CD14-positive monocyte (primary cell): ENCODE results near the gene ZBTB22. TPM values are rescaled to one million over a fixed set of nuclear protein-coding genes. Genes with fewer than 3 reads are reported as not detected.

Experiments used
- DNase-seq, 3 donors: peaks; one replicate each; pipeline ENCODE4 v3.0.0-alpha.2; 2011 to 2022
- H2AFZ ChIP-seq: 2 replicates; pipeline ENCODE4 v1.6.0; 2012; ENCODE audit warnings: mild to moderate bottlenecking, low read depth, low read length, inconsistent platforms; ENCODE audit not compliant: insufficient read depth, poor library complexity, severe bottlenecking
- H3K27ac ChIP-seq, 2 donors: 1 replicate in 1 of 2; 2 replicates in 1 of 2; pipeline ENCODE4 v1.5.1; 2012 to 2013; ENCODE audit warnings: low read length in 2 of 2, control low read depth in 1 of 2, inconsistent platforms in 1 of 2, low read depth in 1 of 2, mild to moderate bottlenecking in 1 of 2
- H3K27me3 ChIP-seq, 2 donors: one replicate each; pipeline versions ENCODE4 v1.6.0 to v1.6.1; 2011 to 2013; ENCODE audit warnings: low read length in 2 of 2; ENCODE audit not compliant: control insufficient read depth in 2 of 2, insufficient read depth in 2 of 2
- H3K36me3 ChIP-seq, 2 donors: replicated peaks in 1 of 2; 1 replicate in 1 of 2; 2 replicates in 1 of 2; pipeline versions ENCODE4 v1.5.1 to v1.6.1; 2012 to 2013; ENCODE audit warnings: low read length in 2 of 2, control low read depth in 1 of 2, inconsistent platforms in 1 of 2, mild to moderate bottlenecking in 1 of 2; ENCODE audit not compliant: insufficient read depth in 2 of 2, control insufficient read depth in 1 of 2
- H3K4me1 ChIP-seq, 2 donors: 1 replicate in 1 of 2; 2 replicates in 1 of 2; pipeline versions ENCODE4 v1.5.1 to v1.6.1; 2012 to 2013; ENCODE audit warnings: low read length in 2 of 2, control low read depth in 1 of 2, inconsistent platforms in 1 of 2, mild to moderate bottlenecking in 1 of 2, moderate library complexity in 1 of 2; ENCODE audit not compliant: insufficient read depth in 2 of 2, control insufficient read depth in 1 of 2
- H3K4me2 ChIP-seq: replicated peaks from 2 replicates; pipeline ENCODE3; 2012; ENCODE audit warnings: low read length, moderate library complexity, mild to moderate bottlenecking; ENCODE audit not compliant: poor library complexity, severe bottlenecking; ENCODE audit errors: extremely low read depth
- H3K4me3 ChIP-seq, 3 experiments: fragments of 200-600 bp in 1 of 3; sonication (generic) in 1 of 3; replicated peaks in 1 of 3; 1 replicate in 2 of 3; 2 replicates in 1 of 3; pipeline ENCODE4 v1.5.1; 2011 to 2013; ENCODE audit warnings: low read length in 3 of 3, mild to moderate bottlenecking in 3 of 3, control low read depth in 2 of 3, low read depth in 2 of 3, inconsistent platforms in 1 of 3, moderate library complexity in 1 of 3
- H3K79me2 ChIP-seq: 2 replicates; pipeline ENCODE4 v1.6.0; 2012; ENCODE audit warnings: mild to moderate bottlenecking, control low read depth, inconsistent platforms, low read length, moderate library complexity; ENCODE audit not compliant: insufficient read depth
- H3K9ac ChIP-seq: 2 replicates; pipeline ENCODE4 v1.6.0; 2017; ENCODE audit warnings: low read length, mild to moderate bottlenecking; ENCODE audit not compliant: insufficient read depth, poor library complexity, severe bottlenecking
- H3K9me3 ChIP-seq, 2 donors: replicated peaks in 1 of 2; 1 replicate in 1 of 2; 2 replicates in 1 of 2; pipeline versions ENCODE4 v1.5.1 to v1.6.1; 2012 to 2013; ENCODE audit warnings: low read length in 2 of 2, control low read depth in 1 of 2; ENCODE audit not compliant: control insufficient read depth in 1 of 2, insufficient read depth in 1 of 2
- H4K20me1 ChIP-seq: 2 replicates; pipeline ENCODE4 v1.6.0; 2012; ENCODE audit warnings: mild to moderate bottlenecking, low read length, control low read depth, moderate library complexity; ENCODE audit not compliant: insufficient read depth
- H3K27ac Mint-ChIP-seq, 7 donors: one replicate each; pipeline ENCODE4 v1.8.0; 2020; ENCODE audit warnings: mild to moderate bottlenecking in 7 of 7, mixed read lengths in 7 of 7, moderate library complexity in 6 of 7, inconsistent platforms in 2 of 7
- H3K27me3 Mint-ChIP-seq, 3 donors: one replicate each; pipeline ENCODE4 v1.8.0; 2021 to 2022; ENCODE audit warnings: low read depth in 3 of 3, mild to moderate bottlenecking in 3 of 3, mixed read lengths in 3 of 3, moderate library complexity in 3 of 3, inconsistent platforms in 1 of 3
- H3K36me3 Mint-ChIP-seq, 2 donors: one replicate each; pipeline ENCODE4 v1.8.0; 2020; ENCODE audit warnings: mixed read lengths in 2 of 2, inconsistent platforms in 1 of 2, mild to moderate bottlenecking in 1 of 2
- H3K4me1 Mint-ChIP-seq: one replicate; pipeline ENCODE4 v1.8.0; 2020; ENCODE audit warnings: mild to moderate bottlenecking, mixed read lengths
- H3K4me3 Mint-ChIP-seq, 2 donors: one replicate each; pipeline ENCODE4 v1.8.0; 2020; ENCODE audit warnings: mild to moderate bottlenecking in 2 of 2, mixed read lengths in 2 of 2, moderate library complexity in 1 of 2
- H3K9me3 Mint-ChIP-seq, 7 donors: one replicate each; pipeline ENCODE4 v1.8.0; 2020 to 2022; ENCODE audit warnings: mixed read lengths in 7 of 7, mild to moderate bottlenecking in 6 of 7, moderate library complexity in 6 of 7, inconsistent platforms in 2 of 7
- CTCF ChIP-seq: fragments of 200-600 bp; IDR thresholded peaks from one replicate; pipeline ENCODE4 v1.8.0; 2022; ENCODE audit warnings: antibody characterized with exemption, mild to moderate bottlenecking
- WGBS: methylation state at CpG from one replicate; pipeline ENCODE4 v1.1.5; 2013; ENCODE audit warnings: missing lambda C conversion rate; ENCODE audit not compliant: insufficient coverage; 5-methylcytosine and 5-hydroxymethylcytosine counted together
- intact Hi-C, 2 donors: fragments of 100-400 bp; cut with micrococcal nuclease; formaldehyde crosslinking; loops; one replicate each; pipeline versions ENCODE4 v1.15.0 to v1.15.1; 2023
- polyA plus RNA-seq, 3 donors: library from polyadenylated mRNA; depleted of rRNA in 1 of 3; unstranded in 2 of 3; stranded (reverse) in 1 of 3; fragments of 300-500 nt in 2 of 3; fragments of >200 nt in 1 of 3; fragmentation: Illumina TruSeq in 2 of 3; gene quantifications; 1 replicate in 2 of 3; 2 replicates in 1 of 3; pipeline ENCODE4 v1.2.3, GENCODE V29; 2012 to 2021

ZBTB22 gene
- polyA plus RNA-seq, 3 donors: 12.2 to 16.5 (median 16.1) TPM

- Histone ChIP-seq H3K27me3 (no peaks in the 10 kb centered on the region), H3K27ac (peak overlapping the region; percentile 98 to 100), H3K9ac (peak overlapping the region; percentile 98), H2AFZ (peak overlapping the region; percentile 55), H4K20me1 (peaks cover 59% of the 10 kb centered on the region), H3K4me1 (peaks cover 53 to 58% of the 10 kb centered on the region in 2 donors), H3K4me3 (peak overlapping the region; percentile 75 to 98 (median 96)), H3K9me3 (no peaks in the 10 kb centered on the region), H3K36me3 (peaks cover 13 to 35% of the 10 kb centered on the region in 2 donors), H3K4me2 (peak overlapping the region; percentile 90), H3K79me2 (peaks cover 85% of the 10 kb centered on the region)
- no peak for TF ChIP-seq CTCF
- intact Hi-C loops: loop anchor here in 1 of 2 donors (10.0 kb wide), 1 partner anchor 100 kb away; the partner anchor contains the start of genes CUTA and PHF1
- DNase-seq: peak; percentile 82 to 92 (median 87)
- Mint-ChIP-seq H3K27me3 (peaks cover 0 to 1% (median 0%) of the 10 kb centered on the region in 3 donors), H3K4me3 (peak overlapping the region; percentile 98), H3K27ac (peak overlapping the region; percentile 95 to 100 (median 99)), H3K4me1 (peaks cover 59% of the 10 kb centered on the region), H3K36me3 (peaks cover 27 to 50% of the 10 kb centered on the region in 2 donors), H3K9me3 (peaks cover 0 to 6% (median 1%) of the 10 kb centered on the region in 7 donors)
- WGBS: no CpG with 5 or more reads among the region's 10 CpGs
Measured at GRCh38 chr6:33314515-33314942, 3.0 kb downstream of the ZBTB22 start.

- TF ChIP-seq CTCF: no peak
- Mint-ChIP-seq H3K9me3 (peaks cover 0 to 6% (median 1%) of the 10 kb centered on the region in 7 donors), H3K36me3 (peaks cover 23 to 48% of the 10 kb centered on the region in 2 donors), H3K4me1 (peaks cover 57% of the 10 kb centered on the region), H3K27ac (peak within 1 kb of the TSS; percentile 95 to 100 (median 99)), H3K4me3 (peak within 1 kb of the TSS; percentile 98), H3K27me3 (peaks cover 0 to 1% (median 0%) of the 10 kb centered on the region in 3 donors)
- H3K4me1 ChIP-seq: peaks cover 49 to 52% of the 10 kb centered on the region in 2 donors
- intact Hi-C loops: loop anchor here in 1 of 2 donors (1.0 to 10.0 kb wide), 2 partner anchors 14 to 101 kb away; partner anchors contain the start of genes CUTA and PHF1
- H2AFZ ChIP-seq: peak within 1 kb of the TSS; percentile 57
- H3K27me3 ChIP-seq: no peaks in the 10 kb centered on the region
- H3K36me3 ChIP-seq: peaks cover 8 to 33% of the 10 kb centered on the region in 2 donors
- DNase-seq: peak; percentile 74 to 91 (median 79)
- H4K20me1 ChIP-seq: peaks cover 59% of the 10 kb centered on the region
- WGBS: 0% methylated on average over 28 of the region's 47 CpGs
- H3K4me3 ChIP-seq: peak within 1 kb of the TSS; percentile 75 to 98 (median 96)
- H3K4me2 ChIP-seq: peak within 1 kb of the TSS; percentile 90
- peak within 1 kb of the TSS; percentile 98 to 100 for H3K27ac ChIP-seq
- H3K9me3 ChIP-seq: no peaks in the 10 kb centered on the region
- peaks cover 85% of the 10 kb centered on the region for H3K79me2 ChIP-seq
- H3K9ac ChIP-seq: peak within 1 kb of the TSS; percentile 98
Measured at GRCh38 chr6:33313709-33314514, 3.6 kb downstream of the ZBTB22 start, which contains the start of gene TAPBP. Gene TAPBP, minus strand, starts transcription at chr6:33314078. Its CDS starts 37 bp downstream, at chr6:33314041.
